LNCAP (cell line): ENCODE measurements around the gene FGF3.

Experiments
- CTCF ChIP-seq: fragments of 450-650 bp; IDR thresholded peaks from 2 replicates; pipeline ENCODE4 v1.5.1; 2017; ENCODE audit warnings: mild to moderate bottlenecking

The FGF3 gene

GRCh38 chr11:69834811-69835800, 15.9 kb upstream of the FGF3 start:
- no peak for TF ChIP-seq CTCF

DNA sequence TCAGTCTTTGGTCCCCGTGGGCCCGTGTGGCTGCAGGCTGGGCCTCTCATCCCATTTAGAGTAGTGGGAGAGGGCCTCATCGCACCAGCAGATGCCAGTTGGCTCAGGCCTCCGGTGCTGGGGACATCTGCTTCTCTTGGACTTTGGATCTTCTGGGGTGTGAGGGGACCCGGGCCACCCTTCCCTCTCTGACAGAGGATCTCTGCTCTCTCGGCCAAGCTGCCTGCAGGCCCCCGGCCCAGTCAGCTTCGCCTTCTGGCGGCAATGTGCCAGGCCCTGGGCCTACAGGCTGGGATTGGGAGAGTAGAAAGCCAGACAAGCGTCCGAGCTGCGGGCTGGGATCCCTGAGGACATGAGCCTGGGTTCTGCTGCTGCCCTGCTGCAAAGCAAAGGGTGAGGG, 15.0 kb upstream of the FGF3 start:
- TF ChIP-seq CTCF, result no peak

DNA sequence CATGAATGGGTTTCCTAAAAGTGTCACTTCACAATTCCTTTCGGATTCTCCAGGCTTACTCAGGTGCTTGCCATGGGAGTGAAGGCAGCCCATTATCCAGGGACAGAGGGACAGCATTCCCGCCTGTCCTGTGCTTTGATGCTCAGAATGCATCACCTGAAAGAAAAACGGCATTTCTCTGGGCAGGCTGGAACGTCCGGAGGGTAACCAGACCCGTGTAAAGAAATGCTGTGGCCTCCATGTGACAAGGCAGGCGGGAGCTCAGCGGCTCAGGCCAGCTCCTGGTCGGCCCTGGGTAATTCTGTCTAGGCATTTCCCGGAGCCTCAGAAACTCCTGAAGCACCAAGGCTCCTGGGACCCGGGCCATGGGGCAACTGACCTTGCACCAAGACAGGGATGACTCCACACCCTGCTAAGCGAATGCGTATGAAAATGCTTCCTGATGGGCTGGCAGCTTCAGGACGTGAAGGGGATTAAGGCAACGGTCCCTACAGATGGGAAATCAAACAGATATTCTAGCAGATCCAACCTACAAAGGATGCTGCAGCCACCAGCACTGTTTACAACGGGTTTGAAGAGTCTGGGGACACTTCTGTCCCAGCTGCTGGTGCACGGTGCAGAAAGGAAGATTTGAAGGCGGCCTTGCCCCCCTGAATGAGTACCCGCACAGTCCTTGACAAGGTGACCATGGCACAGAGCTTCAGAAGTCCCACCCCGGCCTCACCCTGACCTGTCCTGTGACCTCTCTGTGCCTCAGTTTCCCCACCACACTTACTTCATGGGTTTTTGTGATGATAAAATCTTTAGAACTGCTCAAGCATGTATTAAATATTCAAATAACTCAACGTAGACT, 13.6 kb upstream of the FGF3 start:
- TF ChIP-seq CTCF, result no peak

DNA sequence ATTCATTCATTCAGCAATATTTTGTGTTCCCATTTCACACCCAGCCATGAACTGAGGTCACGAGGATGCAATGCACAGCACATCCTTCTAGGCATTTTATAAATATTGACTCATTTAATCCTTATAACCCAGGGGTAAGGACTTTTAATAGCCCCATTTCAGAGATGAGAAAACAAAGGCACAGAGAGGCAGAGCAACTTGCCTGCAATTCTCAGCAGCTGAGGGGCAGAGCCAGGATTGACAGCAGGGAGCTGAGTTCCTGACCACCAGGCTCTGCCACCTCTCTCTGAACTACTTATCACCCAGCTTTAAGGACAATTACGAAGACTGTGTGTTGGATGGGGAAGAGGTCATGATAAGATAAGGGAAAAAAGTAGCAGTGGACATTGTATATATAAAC, 12.8 kb upstream of the FGF3 start:
- no peak for TF ChIP-seq CTCF

GRCh38 chr11:69830086-69830485, 10.9 kb upstream of the FGF3 start:
- TF ChIP-seq CTCF, result no peak

- TF ChIP-seq CTCF, result no peak
Measured at GRCh38 chr11:69828971-69829344, 9.7 kb upstream of the FGF3 start.

DNA sequence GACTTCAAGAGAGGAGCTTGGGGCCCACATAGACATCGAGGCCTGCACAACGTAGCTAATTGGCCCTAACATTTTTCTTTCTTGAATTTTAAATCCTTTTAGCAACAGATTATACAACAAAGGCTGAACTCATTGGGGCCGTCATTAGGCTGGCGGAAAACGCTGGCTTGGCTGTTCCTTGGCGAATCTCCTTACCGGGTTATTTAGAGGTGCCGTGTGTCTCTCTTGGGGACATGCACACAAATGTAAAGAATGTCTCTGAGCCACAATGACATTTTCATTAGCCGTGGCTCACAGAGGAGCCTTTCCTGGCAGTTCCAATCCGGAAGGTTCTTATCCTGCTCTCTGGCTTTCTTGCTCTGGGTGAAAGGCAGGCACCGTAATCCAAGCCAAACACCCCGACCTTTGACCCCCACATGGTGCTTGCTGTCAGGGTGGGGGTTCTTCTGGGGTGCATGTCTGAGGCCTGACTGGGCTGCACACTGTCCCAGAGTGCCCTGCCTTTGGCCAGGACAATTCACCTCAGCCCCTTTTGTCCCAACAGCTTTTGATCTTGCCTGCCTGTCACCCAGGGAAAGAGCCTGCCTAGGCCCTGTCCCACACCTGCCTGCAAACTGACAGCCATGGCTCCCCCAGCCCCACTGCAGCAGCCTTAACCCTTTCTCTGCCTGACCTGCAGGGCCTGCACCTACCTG, 9.2 kb upstream of the FGF3 start:
- no peak for TF ChIP-seq CTCF
